CD8-positive, alpha-beta memory T cell (primary cell): Measurements from ENCODE around the gene RAVER2. TPM values are rescaled to one million over a fixed set of nuclear protein-coding genes. Genes with fewer than 3 reads are reported as not detected.

ENCODE experiments used
- CTCF ChIA-PET: fragments of 350-600 bp; sonication (Branson Sonifier 250); formaldehyde crosslinking; loops from one replicate; lab custom pipeline; 2021; ENCODE audit warnings: antibody characterized with exemption; lab: Charles Lee
- POLR2A ChIA-PET: fragments of 350-600 bp; sonication (Branson Sonifier 250); formaldehyde crosslinking; loops from one replicate; lab custom pipeline; 2021; ENCODE audit warnings: antibody characterized with exemption; lab: Charles Lee
- DNase-seq, 5 donors: peaks; one replicate each; pipeline versions ENCODE4 v3.0.0 to v3.0.0-alpha.2; 2020 to 2022; ENCODE audit warnings: mixed read lengths in 1 of 5
- H3K27ac ChIP-seq: one replicate; pipeline ENCODE4 v1.7.0; 2013; ENCODE audit warnings: low read depth, mild to moderate bottlenecking, low read length, moderate library complexity
- H3K27me3 ChIP-seq: 2 replicates; pipeline ENCODE4 v1.7.0; 2013; ENCODE audit warnings: low read length, mild to moderate bottlenecking; ENCODE audit not compliant: insufficient read depth, poor library complexity, severe bottlenecking
- H3K36me3 ChIP-seq: 2 replicates; pipeline ENCODE4 v1.7.0; 2013; ENCODE audit warnings: mild to moderate bottlenecking, low read length, moderate library complexity; ENCODE audit not compliant: insufficient read depth
- H3K4me1 ChIP-seq: 2 replicates; pipeline ENCODE4 v1.7.0; 2013; ENCODE audit warnings: mild to moderate bottlenecking, low read length, moderate library complexity; ENCODE audit not compliant: insufficient read depth
- H3K4me3 ChIP-seq: 2 replicates; pipeline ENCODE4 v1.7.0; 2013; ENCODE audit warnings: mild to moderate bottlenecking, low read length
- H3K9me3 ChIP-seq: 2 replicates; pipeline ENCODE4 v1.7.0; 2013; ENCODE audit warnings: mild to moderate bottlenecking, low read length
- H3K27ac Mint-ChIP-seq, 8 donors: one replicate each; pipeline ENCODE4 v1.8.0; 2020 to 2021; ENCODE audit warnings: mixed read lengths in 8 of 8, mild to moderate bottlenecking in 6 of 8, inconsistent platforms in 3 of 8, moderate library complexity in 3 of 8
- H3K27me3 Mint-ChIP-seq, 2 donors: one replicate each; pipeline ENCODE4 v1.8.0; 2020 to 2021; ENCODE audit warnings: mixed read lengths in 2 of 2, mild to moderate bottlenecking in 1 of 2, moderate library complexity in 1 of 2
- H3K36me3 Mint-ChIP-seq, 3 donors: one replicate each; pipeline ENCODE4 v1.8.0; 2020 to 2021; ENCODE audit warnings: mixed read lengths in 3 of 3, inconsistent platforms in 1 of 3, mild to moderate bottlenecking in 1 of 3
- H3K4me1 Mint-ChIP-seq, 3 donors: one replicate each; pipeline ENCODE4 v1.8.0; 2020 to 2021; ENCODE audit warnings: mixed read lengths in 3 of 3, inconsistent platforms in 1 of 3, mild to moderate bottlenecking in 1 of 3
- H3K4me3 Mint-ChIP-seq, 7 donors: one replicate each; pipeline ENCODE4 v1.8.0; 2020 to 2021; ENCODE audit warnings: mixed read lengths in 7 of 7, mild to moderate bottlenecking in 6 of 7, moderate library complexity in 4 of 7, inconsistent platforms in 2 of 7
- H3K9me3 Mint-ChIP-seq, 5 donors: one replicate each; pipeline ENCODE4 v1.8.0; 2020 to 2022; ENCODE audit warnings: mixed read lengths in 5 of 5, mild to moderate bottlenecking in 3 of 5, moderate library complexity in 2 of 5, inconsistent platforms in 1 of 5
- polyA plus RNA-seq: library from polyadenylated mRNA; unstranded; fragments of 300-500 nt; fragmentation: Illumina TruSeq; gene quantifications from one replicate; pipeline ENCODE4 v1.2.3, GENCODE V29; 2021
- total RNA-seq, 2 experiments: library from RNA; stranded (reverse); gene quantifications; one replicate each; pipeline ENCODE4 v1.2.3, GENCODE V29; 2021

The RAVER2 gene
- total and polyA plus RNA-seq, 3 experiments from 2014 or later: 1.5 to 6.8 (median 6.7) TPM

DNA sequence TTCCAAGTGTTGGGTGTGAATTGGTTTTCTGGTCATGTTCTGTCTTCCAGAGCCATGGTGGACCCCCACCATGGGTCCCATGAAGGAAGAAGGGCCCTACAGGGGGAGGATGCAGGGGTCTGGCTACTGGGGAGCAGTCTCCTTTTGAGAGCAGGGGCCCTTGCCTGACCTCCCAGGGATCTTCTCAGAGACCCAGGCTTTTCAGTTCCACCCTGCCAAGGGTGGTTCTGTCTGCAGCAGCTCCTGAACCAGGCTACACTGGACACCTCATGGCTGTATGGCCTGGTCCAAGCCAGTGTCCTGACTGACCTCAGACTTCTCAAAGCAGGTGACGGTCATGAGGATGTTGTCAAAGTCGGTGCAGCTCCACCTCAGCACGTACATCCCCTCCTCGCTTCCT lies 112.5 kb downstream of the RAVER2 start:
- CTCF ChIA-PET: interaction anchor here (1.6 kb wide), 1 partner anchor 18 kb away, joined by 3 read pairs; no protein-coding TSS in a partner anchor
- no peak overlapping the region for H3K4me3 Mint-ChIP-seq
- Histone ChIP-seq H3K4me1 (peaks cover 4% of the 10 kb centered on the region), H3K9me3 (no peaks in the 10 kb centered on the region), H3K27ac (no peak overlapping the region), H3K27me3 (no peaks in the 10 kb centered on the region), H3K36me3 (peaks cover 89% of the 10 kb centered on the region), H3K4me3 (no peak overlapping the region)
- peaks cover 0 to 2% (median 0%) of the 10 kb centered on the region in 5 donors for H3K9me3 Mint-ChIP-seq
- peak overlapping the region in 2 of 8 donors; percentile 68 to 89 for H3K27ac Mint-ChIP-seq
- H3K27me3 Mint-ChIP-seq: no peaks in the 10 kb centered on the region
- H3K4me1 Mint-ChIP-seq: peaks cover 30 to 48% (median 34%) of the 10 kb centered on the region in 3 donors
- POLR2A ChIA-PET: interaction anchor here (1.0 kb wide), 1 partner anchor 109 kb away, joined by 3 read pairs; the partner anchor contains the start of gene JAK1
- DNase-seq: no peak
- H3K36me3 Mint-ChIP-seq: peaks cover 16 to 96% (median 42%) of the 10 kb centered on the region in 3 donors

GRCh38 chr1:64861611-64862010 lies 116.7 kb downstream of the RAVER2 start:
- H3K4me3 Mint-ChIP-seq: no peak overlapping the region
- H3K27me3 ChIP-seq: no peaks in the 10 kb centered on the region
- CTCF ChIA-PET: interaction anchor here (3.3 kb wide), 1 partner anchor 214 kb away, joined by 12 read pairs; no protein-coding TSS in a partner anchor
- no peak overlapping the region for H3K4me3 ChIP-seq
- H3K36me3 ChIP-seq: peaks cover 69% of the 10 kb centered on the region
- H3K9me3 ChIP-seq: no peaks in the 10 kb centered on the region
- no peak for DNase-seq
- no peaks in the 10 kb centered on the region for H3K27me3 Mint-ChIP-seq
- H3K27ac Mint-ChIP-seq: peak overlapping the region in 7 of 8 donors; percentile 9 to 85 (median 72)
- peaks cover 21 to 86% (median 35%) of the 10 kb centered on the region in 3 donors for H3K36me3 Mint-ChIP-seq
- POLR2A ChIA-PET: interaction anchor here (2.7 kb wide), 1 partner anchor 16 kb away, joined by 11 read pairs; no protein-coding TSS in a partner anchor
- H3K4me1 ChIP-seq: peaks cover 31% of the 10 kb centered on the region
- peaks cover 58 to 81% (median 62%) of the 10 kb centered on the region in 3 donors for H3K4me1 Mint-ChIP-seq
- no peak overlapping the region for H3K27ac ChIP-seq
- no peaks in the 10 kb centered on the region for H3K9me3 Mint-ChIP-seq

- Mint-ChIP-seq H3K9me3 (no peaks in the 10 kb centered on the region), H3K4me1 (peaks cover 51 to 66% (median 59%) of the 10 kb centered on the region in 3 donors), H3K27ac (peak overlapping the region; percentile 76 to 97 (median 88)), H3K27me3 (no peaks in the 10 kb centered on the region), H3K36me3 (peaks cover 11 to 85% (median 29%) of the 10 kb centered on the region in 3 donors), H3K4me3 (peak overlapping the region in 6 of 7 donors; percentile 30 to 66 (median 62))
- ChIA-PET CTCF (interaction anchor here (1.0 to 4.1 kb wide), 4 partner anchors 10 to 211 kb away, joined by 3 to 16 read pairs (median 8); partner anchors contain the start of gene JAK1), POLR2A (interaction anchor here (0.6 to 2.7 kb wide), 3 partner anchors 13 to 102 kb away, joined by 4 to 11 read pairs (median 4); partner anchors contain the start of gene JAK1)
- peak; percentile 40 to 81 (median 49) for DNase-seq
- Histone ChIP-seq H3K4me1 (peaks cover 31% of the 10 kb centered on the region), H3K27me3 (no peaks in the 10 kb centered on the region), H3K36me3 (peaks cover 65% of the 10 kb centered on the region), H3K4me3 (no peak overlapping the region), H3K27ac (peak overlapping the region; percentile 55), H3K9me3 (no peaks in the 10 kb centered on the region)
Observed at GRCh38 chr1:64864018-64864940, 119.4 kb downstream of the RAVER2 start.

DNA sequence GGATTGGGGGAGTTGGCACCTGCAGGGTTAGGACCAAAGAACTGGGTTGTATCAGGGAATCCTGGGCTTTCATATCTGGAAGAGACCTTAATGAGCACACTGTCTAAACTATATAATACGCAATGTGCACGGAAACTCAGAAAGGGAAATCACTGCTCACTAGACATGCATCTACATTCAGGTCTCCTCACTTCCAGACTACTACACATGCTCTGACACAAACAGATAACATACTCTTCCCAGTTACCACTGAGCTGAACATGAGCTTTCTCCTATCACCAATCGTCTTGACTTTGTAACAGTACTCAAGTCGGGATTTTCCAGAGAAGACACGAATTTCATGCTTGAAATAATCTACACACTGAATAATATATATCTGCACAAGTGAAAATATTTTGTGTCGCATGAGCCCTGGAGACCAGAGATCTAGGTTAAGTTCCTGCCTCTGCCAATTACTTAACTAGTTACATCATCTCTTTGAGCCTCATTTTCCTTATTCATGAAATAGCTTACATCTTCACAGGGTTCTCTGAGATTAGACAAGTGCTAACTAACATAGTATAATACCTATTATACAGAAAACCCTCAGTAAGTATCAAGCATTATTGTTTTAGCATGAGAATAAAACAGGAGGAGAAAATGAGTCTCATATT lies 120.4 kb downstream of the RAVER2 start:
- DNase-seq: no peak
- POLR2A ChIA-PET: interaction anchor here (0.7 kb wide), 1 partner anchor 144 kb away, joined by 3 read pairs; no protein-coding TSS in a partner anchor
- CTCF ChIA-PET: interaction anchor here (1.0 to 4.1 kb wide), 3 partner anchors 101 to 210 kb away, joined by 3 to 16 read pairs (median 12); partner anchors contain the start of gene JAK1
- Histone ChIP-seq H3K36me3 (peaks cover 64% of the 10 kb centered on the region), H3K9me3 (no peaks in the 10 kb centered on the region), H3K27me3 (no peaks in the 10 kb centered on the region), H3K4me3 (no peak overlapping the region), H3K27ac (peak overlapping the region; percentile 55), H3K4me1 (peaks cover 28% of the 10 kb centered on the region)
- Mint-ChIP-seq H3K36me3 (peaks cover 4 to 86% (median 26%) of the 10 kb centered on the region in 3 donors), H3K4me3 (peak overlapping the region in 5 of 7 donors; percentile 30 to 66 (median 57)), H3K9me3 (no peaks in the 10 kb centered on the region), H3K27ac (peak overlapping the region; percentile 38 to 97 (median 88)), H3K27me3 (no peaks in the 10 kb centered on the region), H3K4me1 (peaks cover 43 to 59% (median 58%) of the 10 kb centered on the region in 3 donors)

GRCh38 chr1:64866689-64867088 lies 121.8 kb downstream of the RAVER2 start:
- Histone ChIP-seq H3K27me3 (no peaks in the 10 kb centered on the region), H3K4me3 (no peak overlapping the region), H3K4me1 (peaks cover 28% of the 10 kb centered on the region), H3K27ac (no peak overlapping the region), H3K9me3 (no peaks in the 10 kb centered on the region), H3K36me3 (peaks cover 69% of the 10 kb centered on the region)
- Mint-ChIP-seq H3K27me3 (no peaks in the 10 kb centered on the region), H3K9me3 (no peaks in the 10 kb centered on the region), H3K36me3 (peaks cover 8 to 88% (median 17%) of the 10 kb centered on the region in 3 donors), H3K27ac (peak overlapping the region in 4 of 8 donors; percentile 3 to 22 (median 19)), H3K4me3 (no peak overlapping the region), H3K4me1 (peaks cover 42 to 51% (median 51%) of the 10 kb centered on the region in 3 donors)
- DNase-seq: no peak
- ChIA-PET CTCF (interaction anchor here (0.7 to 4.1 kb wide), 2 partner anchors 11 to 99 kb away, joined by 3 to 16 read pairs; partner anchors contain the start of gene JAK1), POLR2A (no interaction called here)

DNA sequence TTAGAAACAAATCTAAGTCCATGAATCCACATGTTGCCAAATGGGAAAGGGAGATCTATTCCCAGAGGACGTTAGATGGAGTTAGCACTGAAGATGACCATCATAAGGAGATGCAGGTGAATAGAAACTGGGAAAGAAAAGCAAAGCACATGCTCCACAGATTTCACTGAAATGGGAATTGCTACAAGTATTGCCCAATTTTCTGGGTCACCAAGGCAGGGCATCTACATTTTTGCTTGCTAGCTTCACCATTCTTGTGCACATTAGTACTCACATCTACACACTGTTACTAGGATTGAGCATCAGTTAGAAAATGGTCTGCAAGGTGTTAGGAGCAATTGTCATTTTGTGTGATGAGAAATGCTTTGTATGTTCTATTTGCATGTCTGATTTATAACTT lies 122.4 kb downstream of the RAVER2 start:
- H3K4me3 Mint-ChIP-seq: no peak overlapping the region
- no peaks in the 10 kb centered on the region for H3K9me3 Mint-ChIP-seq
- no peaks in the 10 kb centered on the region for H3K9me3 ChIP-seq
- H3K36me3 Mint-ChIP-seq: peaks cover 13 to 90% (median 19%) of the 10 kb centered on the region in 3 donors
- CTCF ChIA-PET: no interaction called here
- no peak overlapping the region for H3K27ac ChIP-seq
- H3K27me3 Mint-ChIP-seq: peaks cover 0 to 2% of the 10 kb centered on the region in 2 donors
- peaks cover 28% of the 10 kb centered on the region for H3K4me1 ChIP-seq
- no peaks in the 10 kb centered on the region for H3K27me3 ChIP-seq
- H3K27ac Mint-ChIP-seq: peak overlapping the region in 3 of 8 donors; percentile 13 to 75 (median 42)
- peaks cover 41 to 51% (median 51%) of the 10 kb centered on the region in 3 donors for H3K4me1 Mint-ChIP-seq
- DNase-seq: no peak
- POLR2A ChIA-PET: no interaction called here
- peaks cover 72% of the 10 kb centered on the region for H3K36me3 ChIP-seq
- no peak overlapping the region for H3K4me3 ChIP-seq

GRCh38 chr1:64871256-64871655 lies 126.4 kb downstream of the RAVER2 start:
- peaks cover 0 to 3% of the 10 kb centered on the region in 2 donors for H3K27me3 Mint-ChIP-seq
- H3K36me3 Mint-ChIP-seq: peaks cover 28 to 97% (median 37%) of the 10 kb centered on the region in 3 donors
- peaks cover 42 to 49% (median 47%) of the 10 kb centered on the region in 3 donors for H3K4me1 Mint-ChIP-seq
- CTCF ChIA-PET: interaction anchor here (1.5 kb wide), 1 partner anchor 204 kb away, joined by 3 read pairs; no protein-coding TSS in a partner anchor
- Histone ChIP-seq H3K27me3 (no peaks in the 10 kb centered on the region), H3K36me3 (peaks cover 84% of the 10 kb centered on the region), H3K4me3 (no peak overlapping the region), H3K4me1 (peaks cover 20% of the 10 kb centered on the region), H3K9me3 (no peaks in the 10 kb centered on the region), H3K27ac (no peak overlapping the region)
- POLR2A ChIA-PET: no interaction called here
- H3K9me3 Mint-ChIP-seq: no peaks in the 10 kb centered on the region
- H3K27ac Mint-ChIP-seq: peak overlapping the region in 3 of 8 donors; percentile 15 to 48 (median 17)
- no peak overlapping the region for H3K4me3 Mint-ChIP-seq
- no peak for DNase-seq
